Measurements from ENCODE around the gene MSL3B.
A peak's percentile ranks its signal among the peaks of the same experiment; 100 is the strongest.

GRCh38 chr2:233867993-233868532 is at the start of gene MSL3B:
- TF ChIP-seq CTCF (IDR thresholded peaks at IDR 0.05) (no peak), POLR2AphosphoS5 (IDR thresholded peaks at IDR 0.05) (peak; percentile 26 to 38)

Data from esophagus muscularis mucosa (tissue), 3 donors.